H1 (cell line): ENCODE results near the gene BRD3OS. TPM values are rescaled to one million over a fixed set of nuclear protein-coding genes. Genes with fewer than 3 reads are reported as not detected.

Experiments used
- CTCF ChIA-PET: fragments of 300-600 bp; sonication (Branson Sonifier 250); formaldehyde crosslinking; loops from one replicate; lab custom pipeline; 2021; ENCODE audit not compliant: partially characterized antibody; lab: Charles Lee
- POLR2A ChIA-PET: fragments of 300-600 bp; sonication (Branson Sonifier 250); formaldehyde crosslinking; loops from one replicate; lab custom pipeline; 2021; ENCODE audit warnings: inconsistent platforms; ENCODE audit not compliant: partially characterized antibody; lab: Charles Lee
- DNase-seq, 2 experiments: peaks; one replicate each; pipeline versions ENCODE4 v3.0.0 to v3.0.0-alpha.2; 2010 to 2022; ENCODE audit warnings: low spot score in 2 of 2, low read depth in 1 of 2, mixed read lengths in 1 of 2
- FAIRE-seq: peaks from 2 replicates; lab custom pipeline; 2011; peaks lifted over from hg19 to GRCh38; lab: Jason Lieb, UNC
- H2AFZ ChIP-seq: 2 replicates; pipeline ENCODE4 v1.8.1; 2012; ENCODE audit warnings: low read length, inconsistent platforms
- H2AK5ac ChIP-seq: 2 replicates; pipeline ENCODE4 v1.6.1; 2013; ENCODE audit warnings: low read depth, low read length
- H2BK120ac ChIP-seq: replicated peaks from 2 replicates; pipeline ENCODE3; 2013; ENCODE audit warnings: low read depth, low read length, inconsistent platforms
- H2BK12ac ChIP-seq: 2 replicates; pipeline ENCODE4 v1.6.1; 2013; ENCODE audit warnings: low read depth, low read length
- H2BK15ac ChIP-seq: 2 replicates; pipeline ENCODE4 v1.6.1; 2013; ENCODE audit warnings: low read length
- H2BK20ac ChIP-seq: 2 replicates; pipeline ENCODE4 v1.6.1; 2013; ENCODE audit warnings: low read length
- H2BK5ac ChIP-seq: 2 replicates; pipeline ENCODE4 v1.6.1; 2013; ENCODE audit warnings: low read depth, low read length
- H3K14ac ChIP-seq: 2 replicates; pipeline ENCODE4 v1.6.1; 2013; ENCODE audit warnings: inconsistent platforms; ENCODE audit not compliant: insufficient read length
- H3K18ac ChIP-seq: 2 replicates; pipeline ENCODE4 v1.6.1; 2013; ENCODE audit warnings: low read length; ENCODE audit errors: extremely low read depth
- H3K23ac ChIP-seq: 2 replicates; pipeline ENCODE4 v1.6.1; 2013; ENCODE audit warnings: inconsistent platforms; ENCODE audit not compliant: insufficient read length
- H3K23me2 ChIP-seq: 2 replicates; pipeline ENCODE4 v1.6.1; 2013; ENCODE audit warnings: low read depth, low read length
- H3K27ac ChIP-seq: 2 replicates; pipeline ENCODE4 v1.6.1; 2011; ENCODE audit warnings: low read depth, low read length, inconsistent platforms
- H3K27me3 ChIP-seq, 4 experiments: replicated peaks in 1 of 4; 1 replicate in 1 of 4; 2 replicates in 3 of 4; pipeline versions ENCODE4 v1.6.1 to v1.8.1; 2011 to 2013; ENCODE audit warnings: low read length in 3 of 4, mild to moderate bottlenecking in 3 of 4, inconsistent platforms in 2 of 4, mixed read lengths in 2 of 4, moderate library complexity in 1 of 4; ENCODE audit not compliant: control insufficient read depth in 3 of 4, insufficient read depth in 3 of 4; ENCODE audit errors: extremely low read depth in 1 of 4
- H3K36me3 ChIP-seq, 4 experiments: 2 replicates each; pipeline versions ENCODE4 v1.6.1 to v1.8.1; 2011 to 2013; ENCODE audit warnings: mild to moderate bottlenecking in 4 of 4, low read length in 3 of 4, moderate library complexity in 2 of 4, control low read depth in 1 of 4, inconsistent platforms in 1 of 4; ENCODE audit not compliant: insufficient read depth in 4 of 4, control insufficient read depth in 2 of 4
- H3K4ac ChIP-seq: replicated peaks from 2 replicates; pipeline ENCODE3; 2013; ENCODE audit warnings: low read length, low read depth, mixed read lengths, inconsistent platforms; ENCODE audit not compliant: insufficient read length
- H3K4me1 ChIP-seq, 4 experiments: replicated peaks in 1 of 4; 1 replicate in 1 of 4; 2 replicates in 3 of 4; pipeline versions ENCODE4 v1.6.1 to v1.8.1; 2011 to 2013; ENCODE audit warnings: low read length in 3 of 4, inconsistent platforms in 2 of 4, mixed read lengths in 1 of 4; ENCODE audit not compliant: insufficient read depth in 4 of 4, control insufficient read depth in 3 of 4
- H3K4me2 ChIP-seq, 2 experiments: 2 replicates each; pipeline versions ENCODE4 v1.6.1 to v1.8.1; 2011 to 2013; ENCODE audit warnings: low read depth in 2 of 2, low read length in 2 of 2, control low read depth in 1 of 2, inconsistent platforms in 1 of 2, mild to moderate bottlenecking in 1 of 2; ENCODE audit not compliant: insufficient read depth in 1 of 2
- H3K4me3 ChIP-seq, 4 experiments: fragments of 200-600, 300-600 bp in 1 of 4; sonication (generic), shearing (Covaris generic), sonication (Bioruptor Twin) in 1 of 4; 2 replicates each; pipeline versions ENCODE4 v1.5.1 to v1.8.1; 2011 to 2016; ENCODE audit warnings: low read length in 4 of 4, low read depth in 3 of 4, control low read depth in 2 of 4, inconsistent platforms in 2 of 4, mild to moderate bottlenecking in 2 of 4, mixed read lengths in 1 of 4, moderate library complexity in 1 of 4; ENCODE audit not compliant: insufficient read depth in 2 of 4; ENCODE audit errors: extremely low read depth in 1 of 4
- H3K56ac ChIP-seq: replicated peaks from 2 replicates; pipeline ENCODE3; 2013; ENCODE audit warnings: low read depth, mild to moderate bottlenecking, mixed read lengths, low read length, inconsistent platforms; ENCODE audit not compliant: insufficient read length
- H3K79me1 ChIP-seq: 2 replicates; pipeline ENCODE4 v1.6.1; 2013; ENCODE audit warnings: low read depth, low read length, control low read depth
- H3K79me2 ChIP-seq, 2 experiments: 2 replicates each; pipeline versions ENCODE4 v1.6.1 to v1.8.1; 2012 to 2013; ENCODE audit warnings: low read length in 2 of 2, mild to moderate bottlenecking in 2 of 2, inconsistent platforms in 1 of 2; ENCODE audit not compliant: insufficient read depth in 2 of 2, control insufficient read depth in 1 of 2
- H3K9ac ChIP-seq, 4 experiments: replicated peaks in 1 of 4; 1 replicate in 1 of 4; 2 replicates in 3 of 4; pipeline versions ENCODE4 v1.6.1 to v1.8.1; 2011 to 2013; ENCODE audit warnings: low read depth in 3 of 4, low read length in 3 of 4, control low read depth in 2 of 4, mild to moderate bottlenecking in 2 of 4, moderate library complexity in 2 of 4, inconsistent platforms in 1 of 4; ENCODE audit errors: extremely low read depth in 1 of 4
- H3K9me3 ChIP-seq, 2 experiments: 2 replicates each; pipeline versions ENCODE4 v1.6.1 to v1.8.1; 2012 to 2013; ENCODE audit warnings: mild to moderate bottlenecking in 2 of 2, moderate library complexity in 2 of 2, control low read depth in 1 of 2, inconsistent platforms in 1 of 2, low read depth in 1 of 2, low read length in 1 of 2, mixed read lengths in 1 of 2; ENCODE audit not compliant: insufficient read depth in 2 of 2
- H4K20me1 ChIP-seq, 2 experiments: replicated peaks in 1 of 2; 2 replicates each; pipeline versions ENCODE3 to v1.8.1; 2011 to 2013; ENCODE audit warnings: inconsistent platforms in 2 of 2, low read length in 2 of 2, mild to moderate bottlenecking in 1 of 2; ENCODE audit not compliant: insufficient read depth in 2 of 2, control insufficient read depth in 1 of 2
- H4K5ac ChIP-seq: 2 replicates; pipeline ENCODE4 v1.6.1; 2013; ENCODE audit warnings: low read length, low read depth, mixed read lengths, inconsistent platforms; ENCODE audit not compliant: insufficient read length
- H4K8ac ChIP-seq: 2 replicates; pipeline ENCODE4 v1.8.0; 2013; ENCODE audit warnings: mild to moderate bottlenecking, moderate library complexity, low read length, inconsistent platforms; ENCODE audit not compliant: insufficient read depth; ENCODE audit errors: extremely low read depth
- H4K91ac ChIP-seq: replicated peaks from 2 replicates; pipeline ENCODE3; 2013; ENCODE audit warnings: low read length, mixed read lengths, inconsistent platforms; ENCODE audit not compliant: insufficient read length
- CBX5 ChIP-seq: fragments of 300-800, 300-1000 bp; sonication (generic); IDR thresholded peaks from 2 replicates; pipeline ENCODE4 v1.7.1; 2016; ENCODE audit warnings: antibody characterized with exemption, low read length, low read depth
- PHF8 ChIP-seq: fragments of 200-600 bp; sonication (generic); conservative IDR thresholded peaks from 2 replicates; pipeline ENCODE4 v1.7.1; 2012; ENCODE audit warnings: low read depth, mild to moderate bottlenecking, inconsistent platforms, low read length, moderate library complexity
- SP4 ChIP-seq: IDR thresholded peaks from 2 replicates; pipeline ENCODE4 v1.6.1; 2012; ENCODE audit warnings: low read length, inconsistent platforms
- ZNF274 ChIP-seq: IDR thresholded peaks from 2 replicates; pipeline ENCODE4 v1.7.0; 2012; ENCODE audit warnings: low read length, borderline replicate concordance; ENCODE audit errors: extremely low read depth
- WGBS, 2 experiments: shearing (Covaris generic) in 1 of 2; methylation state at CpG; one replicate each; pipeline versions ENCODE4 v1.1.6 to v1.1.7; 2013 to 2015; ENCODE audit warnings: low lambda C conversion rate in 2 of 2, mixed read lengths in 2 of 2, inconsistent platforms in 1 of 2, low coverage in 1 of 2, missing lambda C conversion rate in 1 of 2; ENCODE audit not compliant: insufficient replicate concordance in 2 of 2, insufficient coverage in 1 of 2, insufficient read length in 1 of 2; ENCODE audit errors: extremely low coverage in 1 of 2, missing lambda C conversion rate in 1 of 2; 5-methylcytosine and 5-hydroxymethylcytosine counted together
- polyA plus RNA-seq, 7 experiments: library from polyadenylated mRNA; depleted of rRNA in 3 of 7; stranded (reverse) in 5 of 7; unstranded in 2 of 7; fragments of >200 nt in 5 of 7; fragments of 200-250 nt in 2 of 7; gene quantifications; 1 replicate in 5 of 7; 2 replicates in 1 of 7; 4 replicates in 1 of 7; pipeline versions ENCODE4 v1.2.1 to v1.2.3, GENCODE V29; 2011 to 2013; ENCODE audit warnings: missing spikeins in 2 of 7, mixed read lengths in 2 of 7
- total RNA-seq: library from RNA; stranded (reverse); fragmentation: NEBNext Ultra II Directional; extraction: Animal tissue kit (Norgen Biotek cat#: 25700); gene quantifications from 2 replicates; pipeline ENCODE4 v1.2.1, GENCODE V29; 2021

Gene BRD3OS
- total and polyA plus RNA-seq, 2 of the 8 experiments (the other 6 are each of a cell fraction or from before 2014, with no cell fraction given): 12.7 to 20.2 TPM

DNA sequence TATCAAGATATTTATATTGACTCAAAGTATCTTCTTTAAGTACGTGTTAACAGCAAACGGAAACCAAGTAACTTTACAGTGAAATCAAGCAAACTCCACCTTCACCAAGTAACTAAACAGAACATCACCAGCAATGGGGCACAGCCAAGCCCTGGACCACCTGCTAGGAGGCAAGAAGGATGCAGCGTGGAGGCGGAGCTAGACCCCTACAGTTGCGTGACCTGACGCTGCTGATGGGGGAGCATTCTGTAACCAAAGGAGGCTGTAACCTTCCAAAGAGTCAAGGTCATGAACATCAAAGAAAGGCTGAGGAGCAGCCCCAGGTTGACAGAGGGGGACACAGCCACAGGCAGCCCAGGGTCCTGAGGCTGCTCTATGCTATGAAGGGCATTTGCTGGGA is 39.2 kb upstream of the BRD3OS start:
- no peaks in the 10 kb centered on the region for H3K9me3 ChIP-seq
- H3K9ac ChIP-seq: no peak overlapping the region
- H3K4me1 ChIP-seq: peaks cover 0 to 19% (median 10%) of the 10 kb centered on the region in 4 experiments; a peak in 5 of 7 replicates
- H3K14ac ChIP-seq: no peak overlapping the region
- H4K5ac ChIP-seq: no peak overlapping the region
- no peak for TF ChIP-seq ZNF274
- no peak for TF ChIP-seq CBX5
- TF ChIP-seq SP4: no peak
- no peak for TF ChIP-seq PHF8
- no peak overlapping the region for H3K56ac ChIP-seq
- POLR2A ChIA-PET: no interaction called here
- H4K91ac ChIP-seq: no peak overlapping the region
- no peaks in the 10 kb centered on the region for H3K36me3 ChIP-seq
- H2BK12ac ChIP-seq: no peak overlapping the region
- WGBS, 2 experiments: 70% methylated on average over 6 of the region's 6 CpGs; no CpG with 5 or more reads in 1 of the 2 experiments
- H3K27me3 ChIP-seq: no peaks in the 10 kb centered on the region
- no peak overlapping the region for H4K8ac ChIP-seq
- no peak overlapping the region for H3K4me3 ChIP-seq
- no peak overlapping the region for H2BK15ac ChIP-seq
- peaks cover 31 to 37% of the 10 kb centered on the region in 2 experiments for H4K20me1 ChIP-seq
- no peak overlapping the region for H3K4me2 ChIP-seq
- H2AK5ac ChIP-seq: no peak overlapping the region
- H3K79me2 ChIP-seq: peaks cover 20 to 93% of the 10 kb centered on the region in 2 experiments; a peak in 3 of 4 replicates
- DNase-seq (no peak), FAIRE-seq (no peak)
- no peak overlapping the region for H3K18ac ChIP-seq
- H2BK120ac ChIP-seq: no peak overlapping the region
- H3K27ac ChIP-seq: no peak overlapping the region
- no peak overlapping the region for H2BK20ac ChIP-seq
- CTCF ChIA-PET: interaction anchor here (1.2 to 1.4 kb wide), 2 partner anchors 8 to 204 kb away, joined by 3 to 6 read pairs; no protein-coding TSS in a partner anchor
- H2AFZ ChIP-seq: no peak overlapping the region
- H3K23ac ChIP-seq: no peak overlapping the region
- H3K79me1 ChIP-seq: peaks cover 21% of the 10 kb centered on the region
- H3K4ac ChIP-seq: no peak overlapping the region
- no peak overlapping the region for H2BK5ac ChIP-seq
- H3K23me2 ChIP-seq: no peaks in the 10 kb centered on the region; the same call in 1 of the 2 replicates
